Neural progenitor cell (in vitro differentiated cells): ENCODE measurements around the gene TMEM214. TPM values are rescaled to one million over a fixed set of nuclear protein-coding genes. Genes with fewer than 3 reads are reported as not detected.

ENCODE experiments used
- DNase-seq: peaks from one replicate; pipeline ENCODE4 v3.0.0-alpha.2; 2016; ENCODE audit warnings: low spot score
- H2AFZ ChIP-seq: fragments of 200-600 bp; sonication (generic); replicated peaks from 2 replicates; pipeline ENCODE4 v1.6.1; 2016; ENCODE audit warnings: antibody characterized with exemption
- H3F3A ChIP-seq: fragments of 200-600 bp; sonication (generic); 2 replicates; pipeline ENCODE4 v1.6.1; 2016; ENCODE audit warnings: antibody characterized with exemption, low read depth
- H3K27ac ChIP-seq: fragments of 200-600 bp; sonication (generic); 2 replicates; pipeline ENCODE4 v1.5.1; 2016; ENCODE audit warnings: mild to moderate bottlenecking
- H3K27me3 ChIP-seq: fragments of 200-600 bp; sonication (generic); 2 replicates; pipeline ENCODE4 v1.6.1; 2016; ENCODE audit warnings: mild to moderate bottlenecking, moderate library complexity
- H3K36me3 ChIP-seq: fragments of 200-600 bp; sonication (generic); 2 replicates; pipeline ENCODE4 v1.5.1; 2016
- H3K4me1 ChIP-seq: fragments of 200-600 bp; sonication (generic); 2 replicates; pipeline ENCODE4 v1.6.1; 2016; ENCODE audit warnings: mixed run types
- H3K4me2 ChIP-seq: fragments of 200-600 bp; sonication (generic); 2 replicates; pipeline ENCODE4 v1.6.1; 2016
- H3K4me3 ChIP-seq: fragments of 200-600 bp; sonication (generic); 2 replicates; pipeline ENCODE4 v1.5.1; 2016
- H3K79me2 ChIP-seq: fragments of 200-600 bp; sonication (generic); 2 replicates; pipeline ENCODE4 v1.6.1; 2016; ENCODE audit warnings: low read depth
- H3K9ac ChIP-seq: fragments of 200-600 bp; sonication (generic); 2 replicates; pipeline ENCODE4 v1.6.1; 2016
- H3K9me3 ChIP-seq: fragments of 200-600 bp; sonication (generic); 2 replicates; pipeline ENCODE4 v1.5.1; 2016; ENCODE audit warnings: low read depth
- H4K20me1 ChIP-seq: fragments of 200-600 bp; sonication (generic); 2 replicates; pipeline ENCODE4 v1.6.1; 2016; ENCODE audit warnings: low read depth
- H3K27ac Mint-ChIP-seq: 3 replicates; pipeline ENCODE4 v1.8.0; 2021; ENCODE audit warnings: mixed read lengths
- H3K27me3 Mint-ChIP-seq: 2 replicates; pipeline ENCODE4 v1.8.0; 2022; ENCODE audit warnings: low read depth, mild to moderate bottlenecking, inconsistent platforms, moderate library complexity, mixed read lengths; ENCODE audit not compliant: insufficient read depth
- H3K36me3 Mint-ChIP-seq: 3 replicates; pipeline ENCODE4 v1.8.0; 2021; ENCODE audit warnings: mixed read lengths
- H3K4me1 Mint-ChIP-seq: 3 replicates; pipeline ENCODE4 v1.8.0; 2021; ENCODE audit warnings: mixed read lengths
- H3K4me3 Mint-ChIP-seq: 3 replicates; pipeline ENCODE4 v1.8.0; 2021; ENCODE audit warnings: mild to moderate bottlenecking, moderate library complexity, mixed read lengths
- H3K9me3 Mint-ChIP-seq: 3 replicates; pipeline ENCODE4 v1.8.0; 2020; ENCODE audit warnings: mixed read lengths
- EZH2 ChIP-seq: fragments of 200-600 bp; sonication (generic); IDR thresholded peaks from 2 replicates; pipeline ENCODE4 v1.6.1; 2017; ENCODE audit warnings: antibody characterized with exemption, mild to moderate bottlenecking, moderate library complexity
- EZH2phosphoT487 ChIP-seq: fragments of 200-600 bp; sonication (generic); IDR thresholded peaks from 2 replicates; pipeline ENCODE4 v1.6.1; 2017; ENCODE audit warnings: antibody characterized with exemption
- total RNA-seq: library from RNA; depleted of rRNA; stranded (reverse); fragments of >200 nt; gene quantifications from 2 replicates; pipeline ENCODE4 v1.2.3, GENCODE V29; 2015; ENCODE audit warnings: low replicate concordance
- TF ChIP-seq, protein P1 (sequence below): fragments of 200-600 bp; sonication (generic); IDR thresholded peaks from 2 replicates; pipeline ENCODE4 v1.5.1; 2017; ENCODE audit warnings: antibody characterized with exemption, mild to moderate bottlenecking

TMEM214 gene
- total RNA-seq, 1 donor from 2014 or later = 18.1 TPM

DNA sequence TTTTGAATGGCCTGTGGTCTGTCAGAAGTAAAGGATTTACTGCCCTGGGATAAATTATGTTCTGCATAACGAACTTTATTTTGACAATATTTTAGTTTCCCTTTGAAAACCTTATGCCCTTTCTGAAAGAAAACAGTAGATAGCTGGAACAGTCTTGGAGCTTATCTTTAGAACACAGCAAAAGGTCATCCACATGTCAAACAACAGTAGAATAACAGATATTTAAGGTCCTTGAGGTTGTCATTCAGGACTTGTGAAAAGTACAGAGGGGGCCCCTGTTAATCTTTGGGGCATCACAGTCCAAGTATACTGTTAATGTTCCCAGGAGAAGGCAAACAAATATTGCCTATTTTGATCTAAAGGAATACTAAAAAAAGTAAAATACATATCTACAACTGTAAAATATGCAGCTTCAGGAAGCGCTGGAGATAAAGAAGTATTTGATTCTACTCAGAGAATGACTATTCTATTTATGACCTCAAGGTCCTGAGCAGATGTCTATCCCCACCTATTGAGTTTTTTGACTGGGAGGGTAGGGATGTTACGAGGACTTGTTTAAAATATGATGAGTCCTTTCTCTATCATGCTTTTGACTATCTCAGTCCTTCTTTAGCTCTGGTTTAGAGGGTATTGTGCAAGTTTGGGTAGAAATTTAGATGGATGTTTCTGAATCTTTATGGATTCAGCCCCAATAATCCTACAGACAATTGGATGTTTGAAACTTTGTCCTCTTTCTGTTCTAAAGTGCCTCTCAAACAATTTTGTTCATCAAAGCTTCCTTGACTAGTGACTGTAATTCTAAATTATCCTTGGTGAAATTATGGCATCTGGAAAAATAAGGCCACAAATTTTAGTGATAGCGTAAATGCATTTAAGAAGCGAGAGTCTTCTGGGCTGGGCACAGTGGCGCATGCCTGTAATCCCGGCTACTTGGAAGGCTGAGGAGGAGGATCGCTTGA is 25.1 kb upstream of the TMEM214 start:
- Histone ChIP-seq H3K36me3 (no peaks in the 10 kb centered on the region), H3K4me2 (no peak overlapping the region), H3K27me3 (no peaks in the 10 kb centered on the region), H3K4me3 (no peak overlapping the region), H3K9ac (no peak overlapping the region), H2AFZ (no peak overlapping the region), H3K9me3 (no peaks in the 10 kb centered on the region), H3K4me1 (no peaks in the 10 kb centered on the region), H3K27ac (no peak overlapping the region), H4K20me1 (peaks cover 7% of the 10 kb centered on the region), H3K79me2 (no peaks in the 10 kb centered on the region), H3F3A (no peaks in the 10 kb centered on the region)
- H3K4me1 Mint-ChIP-seq = no peaks in the 10 kb centered on the region
- peaks cover 14% of the 10 kb centered on the region for H3K36me3 Mint-ChIP-seq
- DNase-seq = no peak
- H3K9me3 Mint-ChIP-seq = peaks cover 5% of the 10 kb centered on the region
- H3K27me3 Mint-ChIP-seq = peaks cover 2% of the 10 kb centered on the region
- H3K27ac Mint-ChIP-seq = no peak overlapping the region
- TF ChIP-seq, protein P1, sequence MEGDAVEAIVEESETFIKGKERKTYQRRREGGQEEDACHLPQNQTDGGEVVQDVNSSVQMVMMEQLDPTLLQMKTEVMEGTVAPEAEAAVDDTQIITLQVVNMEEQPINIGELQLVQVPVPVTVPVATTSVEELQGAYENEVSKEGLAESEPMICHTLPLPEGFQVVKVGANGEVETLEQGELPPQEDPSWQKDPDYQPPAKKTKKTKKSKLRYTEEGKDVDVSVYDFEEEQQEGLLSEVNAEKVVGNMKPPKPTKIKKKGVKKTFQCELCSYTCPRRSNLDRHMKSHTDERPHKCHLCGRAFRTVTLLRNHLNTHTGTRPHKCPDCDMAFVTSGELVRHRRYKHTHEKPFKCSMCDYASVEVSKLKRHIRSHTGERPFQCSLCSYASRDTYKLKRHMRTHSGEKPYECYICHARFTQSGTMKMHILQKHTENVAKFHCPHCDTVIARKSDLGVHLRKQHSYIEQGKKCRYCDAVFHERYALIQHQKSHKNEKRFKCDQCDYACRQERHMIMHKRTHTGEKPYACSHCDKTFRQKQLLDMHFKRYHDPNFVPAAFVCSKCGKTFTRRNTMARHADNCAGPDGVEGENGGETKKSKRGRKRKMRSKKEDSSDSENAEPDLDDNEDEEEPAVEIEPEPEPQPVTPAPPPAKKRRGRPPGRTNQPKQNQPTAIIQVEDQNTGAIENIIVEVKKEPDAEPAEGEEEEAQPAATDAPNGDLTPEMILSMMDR = no peak
- TF ChIP-seq EZH2 (no peak), EZH2phosphoT487 (no peak)
- H3K4me3 Mint-ChIP-seq = no peak overlapping the region

DNA sequence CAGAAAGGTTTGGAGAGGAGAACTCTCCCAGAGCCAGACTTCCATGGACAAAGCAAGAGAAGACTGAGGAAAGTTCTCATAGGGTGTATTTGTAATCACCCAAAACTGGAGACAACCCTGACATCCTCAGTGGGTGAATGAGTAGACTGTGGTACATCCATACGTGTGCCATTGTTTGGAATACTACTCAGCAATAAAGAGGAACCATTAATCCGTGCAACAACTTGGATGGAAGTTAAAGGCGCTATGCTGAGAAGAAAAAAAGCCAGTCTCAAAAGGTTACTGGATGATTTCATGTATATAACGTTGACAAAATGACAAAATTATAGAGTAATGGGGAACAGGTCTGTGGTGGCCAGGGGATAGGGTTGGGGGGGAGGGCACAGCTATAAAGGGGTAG is 24.1 kb upstream of the TMEM214 start:
- no peaks in the 10 kb centered on the region for H3K4me1 ChIP-seq
- peaks cover 12% of the 10 kb centered on the region for H3K9me3 Mint-ChIP-seq
- H4K20me1 ChIP-seq = peaks cover 7% of the 10 kb centered on the region
- H3K27me3 Mint-ChIP-seq = peaks cover 1% of the 10 kb centered on the region
- no peaks in the 10 kb centered on the region for H3K36me3 ChIP-seq
- no peaks in the 10 kb centered on the region for H3K4me1 Mint-ChIP-seq
- H3K27ac ChIP-seq = no peak overlapping the region
- H3K4me2 ChIP-seq = no peak overlapping the region
- H3F3A ChIP-seq = no peaks in the 10 kb centered on the region
- H3K9ac ChIP-seq = no peak overlapping the region
- H3K9me3 ChIP-seq = no peaks in the 10 kb centered on the region
- no peaks in the 10 kb centered on the region for H3K27me3 ChIP-seq
- H3K36me3 Mint-ChIP-seq = peaks cover 18% of the 10 kb centered on the region
- H2AFZ ChIP-seq = no peak overlapping the region
- H3K4me3 ChIP-seq = no peak overlapping the region
- no peak for DNase-seq
- H3K27ac Mint-ChIP-seq = no peak overlapping the region
- no peak overlapping the region for H3K4me3 Mint-ChIP-seq
- TF ChIP-seq EZH2phosphoT487 (no peak), EZH2 (no peak)
- TF ChIP-seq, protein P1 = no peak
- H3K79me2 ChIP-seq = no peaks in the 10 kb centered on the region

DNA sequence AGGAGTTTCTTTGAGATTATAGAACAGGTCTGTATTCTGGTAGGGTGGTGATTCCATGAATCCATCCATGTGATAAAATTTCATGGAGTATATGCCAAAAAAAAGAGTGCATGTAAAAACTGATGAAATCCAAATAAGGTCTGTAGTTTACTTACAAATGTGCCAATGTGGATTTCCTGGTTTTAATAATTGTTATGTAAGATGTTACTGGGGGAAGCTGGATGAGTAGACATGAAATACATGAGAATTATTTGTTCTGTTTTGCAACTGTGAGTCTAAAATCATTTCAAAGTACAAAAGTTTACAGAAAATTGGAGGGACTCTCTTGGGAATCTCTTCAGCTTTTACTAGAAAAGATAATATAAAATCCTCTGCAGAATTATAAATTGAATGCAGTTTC is 23.7 kb upstream of the TMEM214 start:
- H3K27ac ChIP-seq = no peak overlapping the region
- no peak overlapping the region for H3K4me2 ChIP-seq
- Mint-ChIP-seq H3K9me3 (peaks cover 16% of the 10 kb centered on the region), H3K27me3 (no peaks in the 10 kb centered on the region), H3K36me3 (peaks cover 22% of the 10 kb centered on the region), H3K4me1 (no peaks in the 10 kb centered on the region), H3K27ac (no peak overlapping the region), H3K4me3 (no peak overlapping the region)
- H3K4me3 ChIP-seq = no peak overlapping the region
- no peaks in the 10 kb centered on the region for H3K36me3 ChIP-seq
- no peaks in the 10 kb centered on the region for H3K27me3 ChIP-seq
- H3F3A ChIP-seq = no peaks in the 10 kb centered on the region
- DNase-seq = no peak
- peaks cover 7% of the 10 kb centered on the region for H4K20me1 ChIP-seq
- TF ChIP-seq EZH2 = no peak
- TF ChIP-seq, protein P1 = no peak
- TF ChIP-seq EZH2phosphoT487 = no peak
- H3K9me3 ChIP-seq = no peaks in the 10 kb centered on the region
- H3K79me2 ChIP-seq = no peaks in the 10 kb centered on the region
- H3K4me1 ChIP-seq = no peaks in the 10 kb centered on the region
- H3K9ac ChIP-seq = no peak overlapping the region
- H2AFZ ChIP-seq = no peak overlapping the region
